ENCODE results near the gene MYO1D. TPM values are rescaled to one million over a fixed set of nuclear protein-coding genes. Genes with fewer than 3 reads are reported as not detected.
A peak's percentile ranks its signal among the peaks of the same experiment; 100 is the strongest.
"Not testable (repeated sequence)": the region's sequence is repeated elsewhere in the genome, so short reads cannot be mapped to it uniquely, and the experiment has no call there.

MYO1D gene
- polyA plus RNA-seq, 3 donors = 27.1 to 29.8 (median 27.4) TPM

DNA sequence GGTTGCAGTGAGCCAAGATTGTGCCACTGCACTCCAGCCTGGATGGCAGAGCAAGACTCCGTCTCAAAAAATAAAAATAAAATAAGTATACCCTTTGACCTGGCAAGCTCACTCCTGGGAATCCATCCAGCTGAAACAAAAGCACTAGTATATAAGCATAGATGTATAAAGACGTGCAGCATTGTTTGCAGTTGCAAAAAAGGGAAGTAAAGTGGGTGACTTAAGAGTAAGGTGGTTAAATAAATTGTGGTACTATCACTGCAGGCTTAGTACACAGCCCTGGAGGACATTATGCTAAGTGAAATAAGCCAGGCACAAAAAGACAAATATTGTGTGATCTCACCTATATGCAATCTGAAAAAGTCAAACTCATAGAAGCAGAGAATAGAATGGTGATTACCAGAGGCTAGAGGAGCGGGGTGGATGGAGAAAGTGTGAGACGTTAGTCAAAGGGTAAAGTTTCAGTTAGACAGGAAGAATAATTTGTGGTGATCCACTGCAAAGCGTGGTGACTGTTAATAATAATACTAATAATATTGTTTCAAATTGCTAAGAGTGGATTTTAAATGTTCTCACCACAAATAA lies 113.0 kb downstream of the MYO1D start:
- DNase-seq (ENCODE audit: extremely low read depth in 1 of 11, low read depth in 9 of 11, low spot score in 4 of 11) = no peak

DNA sequence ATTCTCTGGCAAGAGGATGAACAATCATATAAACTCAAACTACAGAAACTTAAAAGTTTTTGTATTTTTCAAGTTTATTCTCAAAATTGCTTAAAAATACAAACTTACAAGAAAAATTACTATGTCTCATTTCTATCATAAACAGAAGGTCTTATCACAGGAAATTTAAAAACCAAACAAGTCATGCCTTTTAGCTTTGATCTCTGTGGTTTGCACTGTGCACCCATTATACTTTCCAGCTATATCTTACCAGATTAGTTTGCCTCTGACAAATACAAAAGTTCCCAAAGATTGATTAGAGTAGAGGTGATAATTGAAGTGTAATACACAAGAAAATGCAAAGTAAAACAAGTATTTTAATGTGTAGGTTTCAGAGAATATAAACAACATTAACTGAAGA lies 117.4 kb downstream of the MYO1D start:
- no peak for DNase-seq (ENCODE audit: extremely low read depth in 1 of 11, low read depth in 9 of 11, low spot score in 4 of 11)

DNA sequence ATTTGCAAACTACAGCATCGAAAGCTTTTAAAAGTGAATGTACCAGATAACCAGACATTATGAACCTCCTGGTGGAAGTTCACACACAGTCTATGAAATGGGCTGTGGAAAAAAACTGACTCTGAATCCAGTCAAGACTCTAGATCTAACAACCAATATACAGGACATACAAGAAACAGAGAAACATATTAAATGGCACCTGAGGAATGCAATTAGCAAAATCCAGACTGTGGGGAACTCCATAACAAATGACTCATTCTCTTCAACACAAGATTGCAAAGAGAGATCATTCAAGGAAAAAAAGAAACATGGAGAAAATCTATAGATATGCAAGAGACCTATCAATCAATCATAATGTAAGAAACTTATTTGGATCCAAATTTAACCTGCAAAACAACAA lies 119.0 kb downstream of the MYO1D start:
- DNase-seq (ENCODE audit: extremely low read depth in 1 of 11, low read depth in 9 of 11, low spot score in 4 of 11) = no peak

DNA sequence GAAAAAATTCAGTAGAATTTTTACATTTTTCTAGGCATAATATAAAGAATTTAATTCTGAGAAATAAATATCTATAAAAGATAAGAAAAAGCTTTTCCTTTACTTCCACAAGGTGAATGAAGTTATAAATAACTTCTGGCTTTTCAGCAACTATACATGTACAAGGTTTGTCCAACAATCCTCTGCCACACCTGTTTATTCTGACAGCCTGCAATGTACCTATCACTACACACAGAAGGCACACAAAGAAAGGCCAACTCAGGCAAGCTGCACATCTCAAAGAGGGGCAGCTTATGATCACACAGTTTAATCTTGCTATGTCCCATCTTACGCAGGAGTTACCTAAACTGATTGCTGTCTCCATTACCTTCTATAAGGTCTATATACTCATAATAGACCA lies 120.2 kb downstream of the MYO1D start:
- DNase-seq (ENCODE audit: extremely low read depth in 1 of 11, low read depth in 9 of 11, low spot score in 4 of 11) = no peak

DNA sequence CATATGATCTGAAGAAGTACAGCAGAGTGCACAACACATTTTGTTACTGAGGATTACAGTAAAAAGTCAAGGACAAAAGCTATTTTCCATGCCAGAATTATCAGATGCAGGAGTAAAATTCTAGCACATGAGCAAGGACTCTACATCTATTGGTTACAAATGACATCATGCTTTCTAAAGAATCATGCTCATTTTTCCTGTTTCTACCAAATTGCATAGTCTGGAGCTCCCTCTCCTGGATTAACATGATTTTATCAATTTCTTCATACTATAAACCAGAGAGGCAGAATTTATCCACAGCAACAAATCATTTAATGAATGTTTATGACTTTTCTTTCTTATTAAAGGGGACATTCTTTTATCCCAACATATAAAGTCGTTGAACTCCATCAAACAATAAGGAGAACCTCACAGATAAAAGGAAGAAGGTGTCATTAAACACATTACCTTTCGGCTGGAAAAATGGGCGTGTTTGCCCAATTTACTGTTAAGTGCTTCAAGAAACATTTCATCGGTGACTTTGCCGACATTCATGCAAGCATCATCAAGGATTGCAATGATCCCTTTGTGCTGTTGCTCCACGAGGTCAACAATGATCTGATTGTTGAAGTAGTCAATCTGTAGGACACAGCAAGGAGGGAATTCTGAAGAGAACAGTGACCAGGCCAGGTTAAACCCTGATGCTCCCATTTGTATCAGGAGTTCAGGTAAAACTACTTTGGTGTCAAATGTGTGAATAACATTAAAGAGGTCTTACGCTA lies 121.7 kb downstream of the MYO1D start:
- peak; percentile 32 to 69 (median 47) for DNase-seq (ENCODE audit: extremely low read depth in 1 of 11, low read depth in 9 of 11, low spot score in 4 of 11)

DNA sequence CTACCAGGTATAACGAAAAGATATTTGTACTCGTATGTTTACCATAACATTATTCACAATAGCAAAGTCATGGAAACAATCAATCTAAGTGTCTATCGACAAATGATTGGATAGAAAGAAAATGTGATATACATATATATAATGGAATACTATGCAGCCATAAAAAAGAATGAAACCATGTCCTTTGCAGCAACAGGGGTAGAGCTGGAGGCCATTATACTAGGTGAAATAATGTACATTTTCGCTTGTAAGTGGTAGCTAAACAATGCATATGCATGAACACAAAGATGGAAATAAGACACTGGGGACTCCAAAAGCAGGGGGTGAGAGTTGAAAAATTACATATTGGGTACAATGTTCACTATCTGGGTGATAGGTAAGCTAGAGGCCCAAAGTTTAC lies 124.0 kb downstream of the MYO1D start:
- DNase-seq (ENCODE audit: extremely low read depth in 1 of 11, low read depth in 9 of 11, low spot score in 4 of 11) = no peak

DNA sequence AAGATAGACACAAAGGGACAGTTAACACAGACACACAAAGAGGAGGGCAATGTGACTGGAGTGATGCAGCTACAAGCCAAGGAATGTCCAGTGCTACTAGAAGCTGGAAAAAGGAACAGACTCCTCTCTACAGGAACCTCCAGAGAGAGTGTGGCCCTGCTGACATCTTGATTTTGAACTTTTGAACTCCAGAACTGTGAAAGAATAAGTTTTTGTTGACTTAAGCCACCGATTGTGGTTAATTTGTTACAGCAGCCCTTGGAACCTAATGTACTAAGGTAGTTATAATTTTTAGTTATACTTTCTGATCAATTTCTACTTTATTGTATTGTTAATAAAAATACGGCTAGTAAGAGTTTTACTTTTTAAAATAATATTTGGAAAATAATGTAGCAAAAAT lies 129.1 kb downstream of the MYO1D start:
- DNase-seq (ENCODE audit: extremely low read depth in 1 of 11, low read depth in 9 of 11, low spot score in 4 of 11) = no peak

DNA sequence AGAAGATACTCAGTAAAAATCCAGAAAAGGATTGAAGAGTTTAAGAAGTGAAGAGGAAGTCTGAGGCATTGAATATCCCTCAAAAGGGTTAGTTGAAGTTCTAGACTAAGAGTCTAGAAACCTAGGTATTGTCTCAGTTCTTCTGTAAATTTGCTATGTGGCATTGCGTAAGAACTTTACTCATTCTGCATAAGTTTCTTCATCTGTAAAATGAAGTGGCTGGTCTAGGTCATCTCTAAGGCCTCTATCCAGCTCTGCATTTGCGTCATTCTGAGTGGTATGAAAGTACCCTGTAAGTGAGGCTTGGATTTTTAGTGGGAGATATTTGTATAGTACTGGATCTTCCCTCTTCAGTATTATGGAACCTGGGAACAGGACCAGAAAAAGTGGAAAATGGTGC lies 130.2 kb downstream of the MYO1D start:
- DNase-seq (ENCODE audit: extremely low read depth in 1 of 11, low read depth in 9 of 11, low spot score in 4 of 11) = no peak

DNA sequence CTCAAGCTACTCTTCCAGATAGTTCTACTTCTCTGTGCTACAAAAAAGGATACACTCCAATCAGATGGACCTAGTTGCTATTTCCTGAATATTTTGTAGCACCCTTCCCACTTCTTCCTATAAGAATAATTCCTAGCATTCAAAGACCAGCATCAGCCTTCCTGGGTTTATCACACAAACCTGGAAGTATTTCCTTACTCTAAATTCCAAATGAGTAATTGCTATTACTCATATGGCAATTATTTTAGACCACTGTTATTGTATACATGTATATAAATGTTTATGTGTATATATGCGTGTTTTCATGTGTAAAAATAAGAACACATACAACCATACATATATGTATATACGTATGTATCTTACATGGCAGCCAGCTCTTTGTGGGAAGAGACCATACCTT lies 130.6 kb downstream of the MYO1D start:
- no peak for DNase-seq (ENCODE audit: extremely low read depth in 1 of 11, low read depth in 9 of 11, low spot score in 4 of 11)

DNA sequence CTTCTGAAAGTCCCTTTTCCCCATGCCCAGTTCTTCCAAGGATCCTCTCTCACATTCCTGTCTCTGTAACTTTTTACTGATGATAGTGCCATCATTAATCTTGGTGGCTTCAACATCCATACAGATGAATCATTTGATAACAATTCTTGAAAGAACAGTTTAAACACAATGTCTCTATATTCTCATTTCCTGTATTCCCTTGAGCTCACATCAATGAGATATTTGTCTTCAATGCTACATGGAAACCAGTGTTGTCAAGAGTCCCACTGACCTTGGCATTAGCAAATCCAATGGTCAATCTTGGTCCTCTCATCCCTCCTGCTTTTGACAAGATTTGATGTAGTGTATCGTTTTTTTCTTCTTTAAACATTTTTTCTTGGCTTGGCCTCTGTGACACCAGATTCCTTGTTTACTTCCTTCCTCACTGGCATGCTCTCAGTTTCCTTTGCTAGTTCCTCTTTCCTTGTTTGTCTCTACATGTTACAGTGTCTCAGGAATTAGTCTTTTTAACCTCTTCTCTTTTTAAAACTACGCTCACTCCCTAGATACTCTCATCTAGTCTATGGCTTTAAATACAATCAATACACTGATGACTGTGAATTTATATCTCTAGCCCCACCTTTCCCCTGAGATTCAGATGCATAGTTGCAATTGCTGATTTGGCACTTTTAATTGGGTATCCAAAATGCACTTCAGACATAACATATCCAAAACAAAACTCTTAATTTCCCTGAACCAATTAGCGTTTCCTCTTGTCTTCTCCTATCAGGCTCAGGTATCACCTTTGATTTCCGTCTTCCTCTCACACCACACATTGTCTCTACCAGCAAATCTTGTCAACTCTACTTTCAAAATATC lies 134.0 kb downstream of the MYO1D start:
- no peak for DNase-seq (ENCODE audit: extremely low read depth in 1 of 11, low read depth in 9 of 11, low spot score in 4 of 11)

DNA sequence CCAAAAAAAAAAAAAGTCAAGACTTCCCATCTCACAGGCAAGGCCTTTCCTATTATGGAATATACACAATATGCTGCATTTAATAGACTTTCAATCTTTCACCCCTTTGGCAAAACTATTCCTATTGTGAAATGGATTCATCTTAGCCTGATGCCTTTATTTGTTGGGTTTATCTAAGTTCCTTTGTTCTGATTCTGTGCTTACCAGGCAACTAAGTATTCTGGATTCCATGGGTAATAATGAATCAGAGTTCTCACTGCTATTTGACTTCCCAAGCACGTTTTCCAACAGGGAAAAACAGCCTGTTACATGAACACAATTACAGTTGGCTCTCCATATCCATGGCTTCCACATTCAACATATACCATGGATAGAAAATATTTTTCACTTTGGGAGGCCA lies 135.5 kb downstream of the MYO1D start:
- no peak for DNase-seq (ENCODE audit: extremely low read depth in 1 of 11, low read depth in 9 of 11, low spot score in 4 of 11)

DNA sequence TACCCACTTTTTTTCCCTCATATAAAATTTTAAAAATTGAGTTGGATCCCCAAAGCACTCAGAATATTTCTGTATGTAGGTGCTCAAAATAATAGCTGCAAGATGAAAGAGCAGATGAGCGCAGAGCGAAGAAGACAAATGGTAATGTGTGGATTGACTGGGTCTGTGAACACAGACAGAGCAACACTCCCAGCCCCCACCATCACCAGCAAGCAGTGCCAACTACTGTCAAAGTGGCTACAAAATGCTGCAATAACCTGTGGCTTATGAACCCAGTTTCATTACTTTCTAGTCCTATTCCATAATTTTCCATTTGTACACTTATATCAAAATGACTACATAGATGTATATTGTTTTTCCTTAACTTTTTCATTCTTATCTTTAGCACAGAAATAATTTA lies 137.2 kb downstream of the MYO1D start:
- DNase-seq (ENCODE audit: extremely low read depth in 1 of 11, low read depth in 9 of 11, low spot score in 4 of 11) = no peak

DNA sequence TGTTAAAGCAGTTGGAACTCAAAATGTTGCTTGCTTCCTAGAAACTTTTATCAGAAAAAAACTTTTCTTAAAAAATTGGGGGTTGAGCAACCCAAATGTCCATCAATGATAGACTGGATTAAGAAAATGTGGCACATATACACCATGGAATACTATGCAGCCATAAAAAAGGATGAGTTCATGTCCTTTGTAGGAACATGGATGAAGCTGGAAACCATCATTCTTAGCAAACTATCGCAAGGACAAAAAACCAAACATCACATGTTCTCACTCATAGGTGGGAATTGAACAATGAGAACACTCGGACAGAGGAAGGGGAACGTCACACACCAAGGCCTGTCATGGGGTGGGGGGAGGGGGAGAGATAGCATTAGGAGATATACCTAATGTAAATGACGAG lies 137.8 kb downstream of the MYO1D start:
- DNase-seq (ENCODE audit: extremely low read depth in 1 of 11, low read depth in 9 of 11, low spot score in 4 of 11) = not testable (repeated sequence)

DNA sequence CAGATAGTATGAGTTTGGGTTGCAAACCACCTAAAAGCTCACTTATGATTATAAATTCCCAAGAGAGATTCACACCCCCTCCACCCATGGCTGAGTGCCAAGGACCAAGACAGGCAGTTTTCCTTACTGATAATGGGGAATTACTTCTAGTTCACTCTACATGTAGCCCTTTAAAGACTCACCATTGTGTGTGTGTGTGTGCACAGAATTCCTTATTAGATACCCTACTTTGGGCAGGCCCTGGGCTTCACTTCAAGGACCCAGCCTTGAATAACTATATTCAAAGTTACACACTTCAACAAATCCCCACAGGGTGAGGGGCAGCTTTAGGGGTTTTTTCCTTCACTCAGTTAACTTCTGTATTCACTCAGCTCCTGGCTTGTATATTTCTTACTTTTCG lies 143.5 kb downstream of the MYO1D start:
- DNase-seq (ENCODE audit: extremely low read depth in 1 of 11, low read depth in 9 of 11, low spot score in 4 of 11) = no peak

DNA sequence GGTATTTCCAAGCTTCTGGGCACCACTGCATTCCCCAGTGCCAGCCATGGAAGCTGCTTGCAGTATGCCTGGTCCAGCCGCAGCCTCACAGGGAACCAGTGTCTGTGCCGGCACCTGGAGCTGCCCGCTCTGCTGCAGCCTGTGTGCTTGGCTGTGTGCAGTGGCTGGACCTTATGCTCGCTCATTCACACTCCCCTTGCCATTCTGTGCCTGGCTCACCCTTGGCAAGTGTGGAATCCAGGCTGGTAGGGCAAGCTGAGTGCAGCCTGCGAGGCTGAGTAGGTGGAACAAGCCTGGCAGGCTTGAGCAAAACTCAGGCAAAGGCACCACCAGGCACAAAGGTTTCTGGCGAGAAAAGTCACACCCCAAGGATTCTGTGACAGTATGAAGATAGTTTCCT lies 144.0 kb downstream of the MYO1D start:
- no peak for DNase-seq (ENCODE audit: extremely low read depth in 1 of 11, low read depth in 9 of 11, low spot score in 4 of 11)

DNA sequence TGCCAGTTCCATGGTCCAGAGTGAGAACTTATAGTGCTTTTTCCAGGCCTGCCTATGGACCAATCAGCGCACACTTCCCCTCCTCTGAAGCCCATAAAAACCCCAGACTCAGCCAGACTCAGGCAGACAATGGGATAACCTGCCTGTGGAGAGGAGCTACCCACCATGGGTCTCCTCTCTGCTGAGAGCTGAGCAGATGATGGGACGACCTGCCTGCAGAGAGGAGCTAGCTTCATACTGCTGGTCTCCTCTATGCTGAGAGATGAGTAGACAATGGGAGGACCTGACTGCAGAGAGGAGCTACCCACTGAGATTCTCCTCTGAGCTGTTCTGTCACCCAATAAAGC lies 144.7 kb downstream of the MYO1D start:
- DNase-seq (ENCODE audit: extremely low read depth in 1 of 11, low read depth in 9 of 11, low spot score in 4 of 11) = no peak

DNA sequence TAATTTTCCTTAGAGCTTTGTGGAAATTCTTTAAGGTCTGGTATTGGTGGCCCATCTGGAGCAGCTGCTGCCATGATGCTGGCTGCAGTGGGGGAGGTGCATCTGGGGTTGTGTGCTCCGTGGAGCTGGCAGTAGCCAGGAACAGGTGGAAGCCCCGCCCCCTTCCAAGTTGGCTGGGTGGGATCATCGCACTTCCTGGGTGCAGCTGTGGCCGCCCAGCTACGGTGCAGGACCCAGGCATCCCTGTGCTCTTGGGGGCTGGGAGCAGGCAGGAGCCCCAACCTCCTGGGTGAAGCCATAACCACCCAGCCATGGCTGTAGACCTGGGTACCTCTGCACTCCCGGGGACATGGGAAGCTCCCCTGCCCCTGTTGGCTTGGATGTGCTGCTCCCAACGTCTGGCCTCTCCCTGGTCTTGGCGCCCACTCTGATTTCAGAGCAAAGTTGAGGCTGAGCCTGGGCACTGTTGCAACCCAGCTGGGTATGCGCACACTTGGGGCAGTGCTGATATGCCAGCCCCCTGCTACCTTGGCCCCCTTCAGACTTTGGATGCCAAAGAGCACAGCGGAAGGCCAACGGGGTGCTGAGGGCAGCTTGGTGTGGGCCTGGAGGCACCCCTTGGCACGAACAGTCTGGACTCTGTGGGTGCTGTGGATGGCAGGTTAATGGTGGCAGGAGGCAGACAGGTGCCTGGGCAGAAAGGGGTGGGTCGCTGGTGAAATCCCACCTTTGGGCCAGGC lies 145.2 kb downstream of the MYO1D start:
- DNase-seq (ENCODE audit: extremely low read depth in 1 of 11, low read depth in 9 of 11, low spot score in 4 of 11) = no peak

DNA sequence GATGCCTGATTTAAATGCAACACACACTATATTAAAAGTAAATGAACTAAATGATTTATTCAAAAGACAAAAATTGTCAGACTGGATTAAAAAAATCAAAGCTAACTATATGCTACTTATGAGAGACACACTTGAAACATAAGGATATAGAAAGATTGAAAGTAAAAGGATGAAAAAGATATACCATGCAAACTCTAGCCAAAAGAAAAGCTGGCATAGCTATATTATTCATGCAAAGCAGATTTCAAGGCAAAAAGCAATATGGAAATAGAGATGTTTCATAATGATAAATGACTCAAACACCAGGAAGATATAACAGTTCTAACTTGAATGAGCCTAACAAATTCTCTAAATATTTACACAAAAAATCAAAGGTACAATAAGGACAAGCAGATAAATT lies 149.2 kb downstream of the MYO1D start:
- no peak for DNase-seq (ENCODE audit: extremely low read depth in 1 of 11, low read depth in 9 of 11, low spot score in 4 of 11)

DNA sequence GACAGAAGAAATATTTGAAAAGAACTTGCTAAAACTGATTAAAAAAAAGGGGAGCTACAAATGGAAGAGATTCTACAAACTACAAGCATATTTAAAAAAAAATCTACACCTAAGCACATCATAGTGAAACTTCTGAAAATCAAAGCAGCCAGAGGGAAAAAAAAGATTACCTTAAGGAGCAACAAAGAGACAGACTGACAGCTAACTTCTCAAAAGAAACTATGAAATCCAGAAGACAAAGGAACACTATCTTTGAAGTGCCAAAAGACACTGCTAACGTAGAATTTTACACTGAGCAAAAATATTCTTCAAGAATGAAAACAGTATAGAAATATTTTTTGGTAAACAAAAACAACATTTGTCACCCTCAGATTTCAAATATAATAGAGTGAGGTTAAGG lies 151.2 kb downstream of the MYO1D start:
- no peak for DNase-seq (ENCODE audit: extremely low read depth in 1 of 11, low read depth in 9 of 11, low spot score in 4 of 11)
